Fibroblast of skin of scalp (primary cell): ENCODE measurements around the gene ARHGEF17.

Experiments
- DNase-seq: peaks from one replicate; pipeline ENCODE4 v3.0.0-alpha.2; 2013

Gene ARHGEF17

DNA sequence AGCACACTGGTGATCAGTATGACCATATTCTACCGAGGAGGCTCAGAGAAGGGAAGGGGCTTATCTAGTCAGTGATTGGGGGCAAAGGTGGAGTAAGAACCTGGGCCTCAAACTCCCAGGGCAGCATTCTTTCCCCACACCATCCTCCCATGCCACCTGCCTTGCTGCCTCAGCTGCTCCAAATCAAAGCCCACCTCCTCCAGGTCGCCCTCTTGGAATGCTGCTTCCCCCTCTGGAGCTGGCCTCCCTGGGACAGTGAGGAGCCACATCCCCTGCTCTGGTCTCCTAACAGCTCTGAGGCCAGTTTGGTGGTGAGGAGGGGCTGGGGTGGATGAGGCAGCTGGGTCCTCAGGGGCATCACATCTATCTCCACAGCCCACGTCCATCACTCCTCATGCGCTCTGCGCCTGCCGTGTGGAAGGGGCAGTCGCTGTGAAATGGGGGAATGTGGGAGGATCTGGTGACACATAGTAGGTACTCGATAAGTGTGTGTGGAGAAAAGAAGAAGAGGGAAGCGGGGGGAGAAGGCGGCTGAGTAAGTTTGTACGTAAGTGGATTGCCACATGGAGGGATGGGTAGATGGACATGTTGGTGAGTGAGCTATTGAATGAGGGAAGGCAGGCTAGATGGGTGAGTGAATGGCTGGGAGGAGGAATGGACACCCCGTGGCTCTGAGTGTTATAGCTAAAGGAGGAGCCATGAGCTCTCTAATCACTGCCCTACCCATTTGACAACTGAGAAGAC is 16.1 kb upstream of the ARHGEF17 start:
- DNase-seq = peak; percentile 34

- DNase-seq = peak; percentile 56
These were observed 15.6 kb upstream of the ARHGEF17 start for GRCh38 chr11:73292525-73292894.

GRCh38 chr11:73293356-73293936 is 14.6 kb upstream of the ARHGEF17 start:
- no peak for DNase-seq

GRCh38 chr11:73294604-73295003 is 13.5 kb upstream of the ARHGEF17 start:
- DNase-seq = no peak

DNA sequence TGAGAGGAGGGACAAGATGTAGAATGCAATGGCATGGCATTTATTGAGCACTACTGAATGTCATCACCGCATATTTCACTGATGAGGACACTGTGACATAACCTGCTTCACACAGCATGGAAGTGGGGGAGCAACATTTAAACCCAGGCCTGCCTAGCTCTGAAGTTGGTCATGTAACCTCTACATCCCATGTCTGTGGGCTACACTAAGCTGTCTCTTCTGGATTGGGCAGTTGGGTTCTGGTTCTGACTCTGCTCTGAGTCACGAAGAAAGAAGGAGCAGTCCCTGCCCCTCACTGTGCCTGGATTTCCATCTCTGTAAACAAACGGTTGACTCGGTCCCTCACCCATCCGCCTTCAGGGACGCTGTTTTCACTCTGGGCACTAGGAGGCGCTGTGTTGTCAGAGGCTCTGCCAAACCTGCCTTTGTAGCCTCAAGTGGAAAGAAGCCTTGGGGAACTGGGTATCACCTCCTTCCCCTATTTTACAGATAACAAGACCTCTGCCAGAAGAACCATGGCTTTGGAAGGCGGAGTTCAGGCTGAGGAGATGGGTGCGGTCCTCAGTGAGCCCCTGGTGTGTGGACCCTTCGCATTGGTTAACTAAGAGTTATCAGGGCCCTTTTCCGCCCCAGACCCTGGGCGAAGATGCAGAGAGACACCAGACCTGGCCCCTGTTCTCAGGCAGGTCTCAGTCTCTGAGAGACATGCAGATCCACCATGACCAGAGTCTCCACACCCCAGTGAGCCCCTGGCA is 12.7 kb upstream of the ARHGEF17 start:
- peak; percentile 89 for DNase-seq

DNA sequence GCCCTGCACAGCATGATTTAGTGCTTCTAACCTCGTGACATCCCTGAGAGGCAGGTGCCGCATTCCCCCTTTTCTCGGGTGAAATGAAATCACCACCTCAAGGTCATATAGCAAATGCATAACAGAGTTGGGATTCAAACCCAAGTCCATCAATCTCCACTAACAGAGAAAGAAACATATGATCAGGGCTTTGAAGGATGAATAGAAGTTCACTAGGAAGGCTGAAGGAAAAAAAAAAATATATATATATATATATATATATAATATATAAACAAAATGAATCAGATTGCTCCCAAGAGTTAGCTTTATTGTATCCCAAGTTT is 12.1 kb upstream of the ARHGEF17 start:
- no peak for DNase-seq

DNA sequence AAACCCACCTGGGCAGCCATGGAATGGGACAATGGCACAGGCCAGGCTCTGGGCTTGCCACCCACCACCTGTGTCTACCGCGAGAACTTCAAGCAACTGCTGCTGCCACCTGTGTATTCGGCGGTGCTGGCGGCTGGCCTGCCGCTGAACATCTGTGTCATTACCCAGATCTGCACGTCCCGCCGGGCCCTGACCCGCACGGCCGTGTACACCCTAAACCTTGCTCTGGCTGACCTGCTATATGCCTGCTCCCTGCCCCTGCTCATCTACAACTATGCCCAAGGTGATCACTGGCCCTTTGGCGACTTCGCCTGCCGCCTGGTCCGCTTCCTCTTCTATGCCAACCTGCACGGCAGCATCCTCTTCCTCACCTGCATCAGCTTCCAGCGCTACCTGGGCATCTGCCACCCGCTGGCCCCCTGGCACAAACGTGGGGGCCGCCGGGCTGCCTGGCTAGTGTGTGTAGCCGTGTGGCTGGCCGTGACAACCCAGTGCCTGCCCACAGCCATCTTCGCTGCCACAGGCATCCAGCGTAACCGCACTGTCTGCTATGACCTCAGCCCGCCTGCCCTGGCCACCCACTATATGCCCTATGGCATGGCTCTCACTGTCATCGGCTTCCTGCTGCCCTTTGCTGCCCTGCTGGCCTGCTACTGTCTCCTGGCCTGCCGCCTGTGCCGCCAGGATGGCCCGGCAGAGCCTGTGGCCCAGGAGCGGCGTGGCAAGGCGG is 11.4 kb upstream of the ARHGEF17 start:
- no peak for DNase-seq

DNA sequence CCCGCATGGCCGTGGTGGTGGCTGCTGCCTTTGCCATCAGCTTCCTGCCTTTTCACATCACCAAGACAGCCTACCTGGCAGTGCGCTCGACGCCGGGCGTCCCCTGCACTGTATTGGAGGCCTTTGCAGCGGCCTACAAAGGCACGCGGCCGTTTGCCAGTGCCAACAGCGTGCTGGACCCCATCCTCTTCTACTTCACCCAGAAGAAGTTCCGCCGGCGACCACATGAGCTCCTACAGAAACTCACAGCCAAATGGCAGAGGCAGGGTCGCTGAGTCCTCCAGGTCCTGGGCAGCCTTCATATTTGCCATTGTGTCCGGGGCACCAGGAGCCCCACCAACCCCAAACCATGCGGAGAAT is 10.9 kb upstream of the ARHGEF17 start:
- no peak for DNase-seq

GRCh38 chr11:73297702-73298101 is 10.4 kb upstream of the ARHGEF17 start:
- no peak for DNase-seq

- no peak for DNase-seq
These were observed 9.8 kb upstream of the ARHGEF17 start for GRCh38 chr11:73298233-73298632.

DNA sequence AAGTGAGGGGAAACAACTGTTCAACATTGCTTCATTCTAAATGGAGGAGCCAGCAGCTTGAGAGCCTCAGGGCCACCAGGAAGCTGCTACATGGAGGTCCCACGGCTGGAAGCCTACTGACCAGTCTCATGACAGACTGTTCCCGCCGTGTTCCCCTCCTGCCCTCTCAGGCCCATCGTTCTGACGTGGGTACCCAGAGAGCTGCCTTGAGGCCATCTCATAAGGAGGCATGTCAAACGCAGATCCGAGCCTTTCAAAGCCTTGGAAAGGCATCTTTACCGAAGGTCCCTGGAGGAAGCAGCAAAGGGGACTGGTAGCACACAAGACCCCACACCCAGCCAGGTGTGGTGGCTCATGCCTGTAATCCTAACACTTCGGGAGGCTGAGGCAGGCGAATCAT is 8.3 kb upstream of the ARHGEF17 start:
- no peak for DNase-seq

DNA sequence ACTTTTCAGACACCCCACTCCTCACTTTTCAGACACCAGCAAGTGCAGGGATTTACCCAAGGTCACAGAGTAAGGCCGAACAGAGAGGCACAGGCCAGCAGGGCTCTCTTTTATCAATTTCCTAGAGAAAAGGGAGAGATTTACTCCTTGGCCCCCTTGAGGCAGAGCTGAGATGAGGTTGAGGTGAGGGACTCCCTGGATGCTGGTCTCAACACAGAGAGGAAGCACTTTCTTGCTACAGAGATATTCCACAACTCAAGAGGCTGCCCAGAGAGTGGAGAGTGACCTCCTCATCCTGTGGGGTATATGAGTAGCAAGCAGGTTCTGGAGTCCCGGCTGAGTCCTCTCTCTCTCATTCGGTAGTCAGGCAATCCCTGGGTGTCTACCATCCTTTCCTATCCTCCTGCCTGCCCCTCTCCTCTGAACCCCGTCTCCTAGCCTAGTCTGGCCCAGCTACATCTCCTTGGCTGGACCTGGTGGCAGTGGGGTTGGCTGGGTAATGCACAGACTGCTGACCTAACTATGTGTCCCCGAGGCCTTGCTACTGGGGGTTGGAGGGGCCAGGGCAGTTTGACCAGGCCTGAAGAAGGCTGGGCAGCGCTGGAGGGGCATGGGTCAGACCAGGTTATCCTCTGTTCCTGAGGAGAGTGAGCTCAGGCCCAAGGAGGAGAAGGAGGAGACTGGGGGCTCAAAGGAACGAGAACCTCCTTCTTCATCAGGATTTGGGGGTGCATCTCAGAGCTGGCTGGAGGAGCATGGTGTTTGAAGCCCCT is 1.8 kb upstream of the ARHGEF17 start:
- DNase-seq = no peak

DNA sequence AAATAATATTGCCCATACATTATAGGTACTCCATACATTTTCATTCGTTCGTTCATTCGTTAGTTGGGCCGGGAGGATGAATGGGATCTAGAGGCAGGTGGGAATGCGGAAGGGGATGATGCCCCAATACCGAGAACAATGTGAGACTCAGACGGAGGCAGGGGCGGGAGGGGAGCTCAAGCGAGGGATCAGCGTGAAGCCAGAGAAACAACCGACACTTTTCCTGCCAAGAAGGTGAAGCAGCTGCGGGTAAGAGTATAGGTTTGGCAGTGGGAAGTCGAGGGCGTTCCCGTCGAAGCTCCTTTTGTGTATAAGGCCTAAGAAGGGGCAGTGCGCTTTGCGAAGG is 1.1 kb upstream of the ARHGEF17 start:
- no peak for DNase-seq

DNA sequence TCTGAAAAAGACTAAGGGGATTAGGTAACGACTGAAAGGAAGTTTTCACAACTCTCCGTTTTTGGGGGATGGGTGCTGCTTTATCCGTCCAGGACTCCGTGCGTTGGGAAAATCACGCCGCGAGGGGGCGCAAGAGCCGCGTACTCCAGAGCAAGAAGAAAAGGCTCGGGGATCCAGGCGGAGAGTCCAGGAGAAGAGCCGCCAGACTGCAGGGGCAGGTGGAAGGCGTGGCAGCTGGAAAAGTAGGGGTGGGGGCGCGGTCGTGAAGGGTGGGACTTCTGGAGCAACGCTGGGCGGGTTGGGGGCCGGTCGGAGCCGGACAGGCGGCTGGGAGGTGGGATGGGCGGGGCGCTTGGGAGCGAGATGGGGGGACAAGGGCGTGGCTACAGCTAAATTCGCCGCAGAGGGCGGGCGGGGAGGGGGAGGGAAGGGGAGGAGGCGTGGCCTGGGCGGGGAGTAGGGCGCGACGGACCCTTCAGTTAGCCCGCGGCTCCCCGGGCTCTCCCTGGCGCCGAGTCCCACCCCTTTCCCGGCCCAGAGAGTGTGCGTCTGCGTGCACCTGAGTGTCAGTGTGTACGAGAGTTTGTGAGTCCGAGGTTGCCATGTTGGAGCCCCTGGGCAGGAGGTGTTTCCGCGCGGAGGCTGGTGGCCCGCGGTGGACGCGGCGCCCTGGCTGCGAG is 613 bp upstream of the ARHGEF17 start:
- peak; percentile 98 for DNase-seq

DNA sequence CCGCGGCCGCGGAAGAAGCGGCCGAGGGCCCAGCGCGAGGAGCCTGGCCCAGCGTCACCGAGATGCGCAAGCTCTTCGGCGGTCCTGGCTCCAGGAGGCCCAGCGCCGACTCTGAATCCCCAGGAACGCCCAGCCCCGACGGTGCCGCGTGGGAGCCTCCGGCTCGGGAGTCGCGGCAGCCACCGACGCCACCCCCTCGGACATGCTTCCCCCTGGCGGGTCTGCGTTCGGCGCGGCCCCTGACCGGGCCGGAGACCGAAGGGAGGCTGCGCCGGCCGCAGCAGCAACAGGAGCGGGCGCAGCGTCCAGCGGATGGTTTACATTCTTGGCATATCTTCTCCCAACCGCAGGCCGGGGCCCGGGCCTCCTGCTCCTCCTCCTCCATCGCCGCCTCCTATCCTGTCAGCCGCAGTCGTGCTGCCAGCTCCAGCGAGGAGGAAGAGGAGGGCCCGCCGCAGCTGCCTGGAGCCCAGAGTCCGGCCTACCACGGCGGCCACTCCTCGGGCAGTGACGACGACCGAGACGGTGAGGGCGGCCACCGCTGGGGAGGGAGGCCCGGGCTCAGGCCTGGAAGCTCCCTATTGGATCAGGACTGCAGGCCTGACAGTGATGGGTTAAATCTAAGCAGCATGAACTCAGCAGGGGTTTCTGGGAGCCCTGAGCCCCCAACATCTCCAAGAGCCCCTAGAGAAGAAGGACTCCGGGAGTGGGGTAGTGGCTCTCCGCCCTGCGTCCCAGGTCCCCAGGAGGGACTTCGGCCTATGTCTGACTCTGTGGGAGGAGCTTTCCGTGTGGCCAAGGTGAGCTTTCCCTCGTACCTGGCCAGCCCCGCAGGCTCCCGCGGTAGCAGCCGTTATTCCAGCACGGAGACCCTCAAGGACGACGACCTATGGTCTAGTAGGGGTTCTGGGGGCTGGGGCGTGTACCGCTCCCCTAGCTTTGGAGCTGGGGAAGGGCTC is 1.2 kb downstream of the ARHGEF17 start:
- DNase-seq = peak; percentile 98

- DNase-seq = no peak
These were observed 2.0 kb downstream of the ARHGEF17 start for GRCh38 chr11:73310076-73310475.

DNA sequence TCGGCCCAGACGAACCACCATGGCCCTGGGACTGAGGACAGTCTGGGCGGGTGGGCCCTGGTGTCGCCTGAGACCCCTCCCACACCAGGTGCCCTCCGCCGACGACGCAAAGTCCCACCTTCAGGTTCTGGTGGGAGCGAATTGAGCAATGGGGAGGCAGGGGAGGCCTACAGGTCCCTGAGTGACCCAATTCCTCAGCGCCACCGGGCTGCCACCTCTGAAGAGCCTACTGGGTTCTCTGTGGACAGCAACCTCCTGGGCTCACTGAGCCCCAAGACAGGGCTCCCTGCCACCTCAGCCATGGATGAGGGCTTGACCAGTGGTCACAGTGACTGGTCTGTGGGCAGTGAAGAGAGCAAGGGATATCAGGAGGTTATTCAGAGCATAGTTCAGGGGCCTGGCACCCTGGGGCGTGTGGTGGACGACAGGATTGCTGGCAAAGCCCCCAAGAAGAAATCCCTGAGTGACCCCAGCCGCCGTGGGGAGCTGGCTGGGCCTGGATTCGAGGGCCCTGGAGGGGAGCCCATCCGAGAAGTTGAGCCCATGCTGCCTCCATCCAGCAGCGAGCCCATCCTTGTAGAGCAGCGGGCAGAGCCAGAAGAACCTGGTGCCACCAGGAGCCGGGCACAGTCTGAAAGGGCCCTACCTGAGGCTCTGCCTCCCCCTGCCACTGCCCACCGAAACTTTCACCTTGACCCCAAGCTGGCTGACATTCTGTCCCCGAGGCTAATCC is 2.8 kb downstream of the ARHGEF17 start:
- DNase-seq = no peak

DNA sequence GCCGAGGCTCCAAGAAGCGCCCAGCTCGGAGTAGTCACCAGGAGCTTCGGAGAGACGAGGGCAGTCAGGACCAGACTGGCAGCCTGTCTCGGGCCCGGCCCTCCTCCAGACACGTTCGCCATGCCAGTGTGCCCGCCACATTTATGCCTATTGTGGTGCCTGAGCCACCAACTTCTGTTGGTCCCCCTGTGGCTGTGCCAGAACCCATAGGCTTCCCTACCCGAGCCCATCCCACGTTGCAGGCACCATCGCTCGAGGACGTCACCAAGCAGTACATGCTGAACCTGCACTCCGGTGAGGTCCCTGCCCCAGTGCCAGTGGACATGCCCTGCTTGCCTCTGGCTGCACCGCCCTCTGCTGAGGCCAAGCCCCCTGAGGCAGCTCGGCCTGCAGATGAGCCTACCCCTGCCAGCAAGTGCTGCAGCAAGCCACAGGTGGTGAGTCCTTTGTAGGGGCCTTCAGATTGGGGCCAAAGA is 3.4 kb downstream of the ARHGEF17 start:
- no peak for DNase-seq

GRCh38 chr11:73312036-73312435 is 4.0 kb downstream of the ARHGEF17 start:
- DNase-seq = no peak

DNA sequence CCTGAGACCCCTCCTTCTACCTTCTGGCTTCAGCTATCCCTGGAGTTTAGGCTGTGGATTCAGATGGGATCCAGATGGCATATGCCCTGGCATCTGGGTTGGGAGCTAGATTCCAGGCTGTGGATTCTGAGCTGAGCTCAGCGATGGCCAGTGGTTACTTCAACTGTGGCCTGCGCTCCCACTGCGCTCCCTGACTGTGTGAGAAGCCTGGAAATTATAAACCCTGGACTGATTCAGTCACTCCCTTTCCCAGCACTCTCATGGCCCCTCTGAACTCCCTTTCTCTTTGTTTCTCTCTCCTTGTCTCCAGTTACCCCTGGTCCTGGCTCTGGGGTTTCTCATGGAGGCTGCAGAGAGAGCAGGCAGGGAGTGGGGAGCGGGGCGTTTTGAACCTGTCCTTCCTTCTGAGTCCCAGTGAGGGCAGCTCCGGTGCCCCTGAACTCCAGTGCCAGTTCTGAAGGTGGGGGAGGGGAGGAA is 4.8 kb downstream of the ARHGEF17 start:
- peak; percentile 67 for DNase-seq
